Stimulated activated CD8-positive, alpha-beta memory T cell treated with anti-CD3 and anti-CD28 coated beads, Interleukin-4, amount 100 ng/mL, for 4 hours (primary cell): ENCODE results near the gene SFMBT1.

ENCODE experiments used
- DNase-seq, 2 donors: peaks; one replicate each; pipeline ENCODE4 v3.0.0-alpha.2; 2020; ENCODE audit warnings: low read depth in 2 of 2, low spot score in 1 of 2

Gene SFMBT1

GRCh38 chr3:53003320-53003719, 42.6 kb downstream of the SFMBT1 start:
- DNase-seq, result no peak

DNA sequence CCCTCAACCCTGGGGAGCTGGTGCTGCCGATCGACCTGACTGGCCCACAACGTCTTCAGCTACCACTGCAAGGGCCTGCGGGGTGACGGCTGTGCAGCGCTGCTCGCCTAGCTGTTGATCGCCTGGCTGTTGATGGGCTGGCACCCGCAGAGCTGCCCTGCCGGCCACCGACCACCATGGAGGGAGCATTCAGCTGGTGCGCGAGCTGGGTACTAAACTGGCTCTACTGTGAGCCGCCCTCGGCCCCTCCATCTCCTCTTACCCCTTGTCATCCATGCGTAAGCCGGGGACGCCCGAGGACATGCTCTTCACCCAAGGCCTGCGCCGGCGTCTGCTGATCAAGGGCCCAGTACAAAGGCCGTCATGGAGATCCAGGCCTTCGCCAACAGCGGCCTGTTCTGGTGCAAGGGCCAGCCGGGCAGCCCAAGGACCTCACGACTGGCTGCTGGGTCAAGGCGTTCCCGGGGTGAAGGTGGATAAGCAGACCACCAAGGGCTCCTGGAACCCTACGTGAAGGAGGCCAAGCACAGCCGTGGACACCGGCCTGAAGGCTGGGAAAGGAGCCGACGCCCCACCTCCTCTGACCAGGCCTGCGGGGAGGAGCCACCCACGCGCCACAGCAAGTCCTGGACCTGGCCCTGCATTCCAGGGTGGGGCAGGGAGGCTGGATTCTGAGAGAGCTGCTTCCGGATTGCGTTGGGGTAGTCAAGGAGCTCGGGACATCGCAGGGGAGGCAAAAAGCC, 46.9 kb downstream of the SFMBT1 start:
- DNase-seq, result no peak

DNA sequence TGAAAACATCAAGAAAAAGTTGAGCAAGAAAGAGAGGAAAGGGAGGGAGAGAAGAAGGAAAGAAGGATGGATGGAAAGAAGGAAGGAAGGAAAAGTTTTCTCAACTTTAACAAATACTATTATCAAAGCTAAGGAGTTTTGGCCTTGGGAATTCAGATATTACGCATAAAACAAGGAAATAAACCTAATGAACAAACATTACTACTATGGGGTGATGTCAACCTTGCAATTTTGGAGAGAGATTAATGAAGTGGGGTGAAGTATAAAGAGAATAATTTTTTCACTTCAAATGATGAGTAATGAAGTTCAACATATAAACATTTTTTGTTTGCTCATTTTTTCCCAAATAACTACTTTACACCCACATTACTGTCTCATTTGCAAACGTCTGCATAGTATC, 55.2 kb downstream of the SFMBT1 start:
- DNase-seq, result no peak

GRCh38 chr3:52986938-52987337, 58.9 kb downstream of the SFMBT1 start:
- DNase-seq, result no peak

- DNase-seq, result no peak
Observed at GRCh38 chr3:52986049-52986448, 59.8 kb downstream of the SFMBT1 start.

DNA sequence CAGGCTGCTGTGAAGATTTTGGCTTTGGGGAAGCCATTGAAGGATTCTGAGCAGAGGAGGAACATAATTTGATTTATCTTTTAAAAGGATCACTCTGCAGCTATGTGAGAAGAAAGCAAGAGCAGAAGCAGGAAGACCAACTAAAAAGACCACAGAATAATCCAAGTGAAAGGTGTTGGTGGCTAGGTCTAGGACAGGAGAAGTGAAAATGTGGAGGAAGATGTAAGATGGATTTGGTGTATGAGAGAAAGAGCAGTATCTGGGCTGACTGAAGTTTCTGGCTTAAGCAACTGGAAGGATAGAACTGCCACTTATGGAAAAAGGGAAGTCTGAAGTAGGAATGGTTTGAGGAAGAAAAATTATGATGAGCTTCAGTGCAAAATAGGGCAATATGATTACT, 62.0 kb downstream of the SFMBT1 start:
- DNase-seq, result no peak

- DNase-seq, result peak; percentile 24 to 30
Observed at GRCh38 chr3:52983336-52983807, 62.5 kb downstream of the SFMBT1 start.

- no peak for DNase-seq
Observed at GRCh38 chr3:52982839-52983238, 63.0 kb downstream of the SFMBT1 start.

DNA sequence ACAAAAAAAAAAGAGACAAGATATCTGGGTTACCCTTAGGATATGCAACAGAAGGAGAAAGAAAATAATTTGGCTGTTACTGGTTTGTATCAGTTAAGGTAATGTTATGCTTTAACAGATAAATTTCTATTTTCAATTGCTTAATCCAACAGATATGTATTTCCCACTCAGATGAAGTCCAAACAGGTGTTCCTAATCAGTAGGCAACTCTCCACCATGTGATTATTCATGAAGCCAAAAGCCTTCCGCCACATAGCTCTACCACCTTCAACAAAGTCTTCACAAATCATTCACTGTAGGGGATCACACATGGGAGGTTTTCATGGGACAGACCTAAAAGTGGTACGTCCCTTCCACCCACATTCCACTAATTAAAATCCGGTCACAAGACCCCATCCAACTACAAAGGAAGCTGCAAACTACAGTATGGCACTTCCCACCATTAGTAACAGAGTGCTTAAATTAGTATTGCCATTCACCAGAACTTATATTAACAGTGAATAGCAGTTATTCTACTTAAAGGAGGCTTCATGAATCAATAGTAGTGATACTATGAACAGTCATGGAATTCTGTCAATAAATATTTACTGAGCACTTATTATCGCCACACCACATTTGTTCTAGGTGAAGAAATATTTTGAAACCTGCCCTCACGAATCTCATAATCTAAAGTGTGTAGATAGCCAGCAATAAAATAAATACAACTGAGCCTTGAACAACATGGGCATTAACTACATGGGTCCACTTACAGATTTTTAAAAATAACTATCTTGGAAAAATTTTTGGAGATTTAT, 66.5 kb downstream of the SFMBT1 start:
- DNase-seq, result no peak

DNA sequence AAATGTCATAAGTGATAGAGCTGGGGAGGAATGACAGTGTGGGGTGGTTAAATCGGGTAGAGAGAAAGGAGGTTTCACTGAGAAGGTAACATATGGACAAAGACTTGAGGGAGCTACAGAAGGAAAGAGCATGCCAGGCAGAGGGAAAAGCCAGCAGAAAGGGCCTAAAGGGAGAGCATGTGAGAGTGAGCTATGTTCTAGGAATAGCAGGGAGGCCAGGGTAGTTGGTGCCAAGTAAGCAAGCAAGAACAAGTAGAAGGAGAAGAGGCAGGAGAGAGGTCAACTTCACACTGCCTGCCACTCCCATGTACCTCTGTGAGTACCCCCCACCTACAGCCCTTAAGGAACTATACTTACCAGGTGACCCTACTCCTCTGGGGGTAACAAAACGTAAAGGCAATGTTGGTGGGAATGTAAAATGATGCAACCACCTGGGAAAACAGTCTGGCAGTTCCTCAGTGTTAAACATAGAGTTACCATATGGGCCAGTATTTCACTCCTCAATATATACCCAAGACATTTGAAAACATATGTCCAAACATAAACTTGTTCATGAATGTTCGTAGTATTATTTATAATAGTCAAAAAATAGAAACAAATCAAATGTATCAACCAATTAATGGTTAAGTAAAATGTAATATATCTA, 67.6 kb downstream of the SFMBT1 start:
- DNase-seq, result no peak

DNA sequence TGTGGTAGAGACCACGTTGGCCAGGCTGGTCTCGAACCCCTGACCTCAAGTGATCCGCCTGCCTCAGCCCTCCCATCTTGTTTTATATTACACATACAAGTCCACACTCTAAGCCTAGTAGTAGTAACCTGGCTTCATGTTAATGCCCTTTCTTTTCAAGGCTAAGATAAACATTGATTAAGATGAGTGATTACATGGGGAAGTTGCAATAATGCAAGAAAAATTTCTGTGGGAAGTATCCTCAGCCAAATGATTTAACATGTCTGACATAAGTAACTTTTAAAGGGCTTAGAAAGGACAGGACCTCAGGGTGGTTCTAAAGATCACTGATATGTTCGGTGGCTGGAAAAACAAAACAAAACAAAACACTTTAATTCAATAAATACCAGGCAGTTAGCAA, 72.1 kb downstream of the SFMBT1 start:
- no peak for DNase-seq

GRCh38 chr3:52971895-52972294, 74.0 kb downstream of the SFMBT1 start:
- DNase-seq, result no peak

DNA sequence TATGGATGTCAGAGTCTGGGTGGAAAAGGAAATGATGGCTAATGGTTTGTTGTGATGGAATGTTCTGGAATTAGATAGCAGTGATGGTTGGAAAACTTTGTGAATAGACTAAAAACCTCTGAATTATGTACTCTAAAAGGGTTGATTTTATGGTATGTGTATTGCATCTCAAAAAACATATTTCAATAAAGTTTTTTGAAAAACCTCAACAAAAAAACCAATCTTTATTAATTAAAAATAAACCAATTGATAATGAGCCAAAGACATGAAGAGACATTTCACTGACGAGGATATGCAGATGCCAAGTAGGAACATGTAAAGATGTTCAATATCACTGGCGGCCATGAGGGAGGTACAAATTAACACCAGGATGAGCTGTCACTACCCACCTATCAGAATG, 78.5 kb downstream of the SFMBT1 start:
- DNase-seq, result no peak

- no peak for DNase-seq
Observed at GRCh38 chr3:52962160-52962559, 83.7 kb downstream of the SFMBT1 start.

DNA sequence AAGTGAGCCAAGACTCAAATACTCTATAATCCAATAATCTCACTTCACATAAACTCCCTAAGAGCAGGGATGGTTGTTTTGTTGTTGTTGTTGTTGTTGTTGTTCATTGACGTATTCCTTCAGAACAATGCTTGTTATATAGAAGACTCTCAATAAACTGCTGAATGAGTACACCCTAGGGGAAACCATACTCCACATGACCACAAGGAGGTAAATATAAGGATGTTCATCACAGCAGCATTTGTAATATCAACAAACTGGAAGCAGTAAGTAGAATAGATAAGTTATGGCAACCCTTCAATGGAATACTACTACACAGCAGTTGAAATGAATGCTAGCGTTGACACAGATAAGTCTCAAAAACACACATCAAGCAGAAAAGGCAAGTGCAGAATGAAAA, 86.1 kb downstream of the SFMBT1 start:
- no peak for DNase-seq

DNA sequence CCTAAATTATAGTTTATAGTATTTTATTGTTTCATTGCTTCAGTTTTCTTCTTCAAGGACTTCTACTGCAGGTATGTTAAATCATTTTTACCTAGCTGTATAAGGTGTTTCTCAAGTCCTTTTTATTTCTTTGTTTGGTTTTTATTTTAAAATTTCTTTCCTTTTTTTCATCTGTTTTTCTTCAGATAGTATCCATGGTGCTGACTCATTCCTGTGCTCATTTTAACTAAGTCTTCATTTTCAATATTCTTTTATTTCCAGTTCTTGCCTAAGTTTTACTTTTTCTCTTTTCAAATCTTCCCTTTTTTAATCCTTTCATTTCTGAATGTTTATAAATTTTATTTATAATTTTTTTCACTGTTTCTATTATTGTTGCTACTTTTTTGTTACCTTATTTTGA, 106.3 kb downstream of the SFMBT1 start:
- DNase-seq, result no peak

DNA sequence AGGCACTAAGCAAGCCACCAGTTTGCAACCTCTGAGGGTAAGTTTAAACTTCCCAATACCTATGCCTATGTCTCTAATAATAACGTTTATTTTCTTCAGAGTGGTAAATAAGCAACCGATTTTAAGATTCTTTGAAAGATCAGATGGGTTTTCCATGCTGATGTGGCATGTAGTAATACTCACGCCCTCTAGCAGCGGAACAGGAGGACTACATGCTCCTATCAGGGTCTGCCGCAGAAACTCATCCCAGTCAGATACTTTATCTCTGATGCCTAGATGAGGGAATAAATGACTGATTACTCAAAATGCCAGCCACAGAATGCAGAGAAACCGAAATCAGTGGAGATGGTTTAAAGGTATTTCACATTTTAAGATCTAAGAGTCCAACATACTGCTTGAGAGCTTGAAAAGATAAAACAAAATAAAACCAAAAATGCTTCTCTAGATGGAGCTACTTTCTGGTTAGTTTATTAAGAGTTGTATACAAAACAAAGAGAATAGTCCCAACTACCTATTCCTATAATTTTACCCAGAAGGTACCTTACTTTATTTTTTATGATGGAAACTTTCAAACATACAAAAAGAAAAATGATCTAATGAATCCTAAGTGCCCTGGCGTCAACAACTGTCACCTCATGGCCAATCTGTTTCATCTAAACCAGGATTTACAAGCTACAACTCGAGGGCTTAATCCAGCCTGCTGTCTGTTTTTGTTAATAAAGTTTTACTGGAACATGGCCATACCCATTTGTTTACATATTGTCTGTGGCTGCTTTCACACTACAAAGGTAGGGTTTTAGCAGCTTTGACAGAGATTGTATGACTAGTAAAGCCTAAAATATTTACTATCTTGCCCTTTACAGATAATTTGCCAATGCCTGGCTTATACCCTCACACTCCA, 111.0 kb downstream of the SFMBT1 start:
- DNase-seq, result peak; percentile 21 to 26

- DNase-seq, result no peak
Observed at GRCh38 chr3:52931889-52932288, 114.0 kb downstream of the SFMBT1 start.

DNA sequence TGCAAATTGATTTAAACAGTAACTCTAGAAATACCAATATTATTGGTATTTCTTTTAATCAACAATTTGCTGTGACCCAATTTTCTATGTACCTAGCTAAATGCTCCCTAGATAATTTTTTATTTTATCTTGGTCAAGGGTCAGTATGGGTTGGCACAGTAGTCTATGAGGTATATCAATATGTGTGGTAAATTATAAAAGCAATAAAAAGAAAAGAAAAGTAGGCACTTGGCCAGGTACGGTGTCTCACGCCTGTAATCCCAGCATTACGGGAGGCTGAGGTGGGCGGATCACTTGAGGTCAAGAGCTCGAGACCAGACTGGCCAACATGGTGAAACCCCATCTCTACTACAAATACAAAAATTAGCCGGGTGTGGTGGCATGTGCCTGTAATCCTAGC, 114.5 kb downstream of the SFMBT1 start:
- no peak for DNase-seq

- DNase-seq, result no peak
Observed at GRCh38 chr3:52930748-52931147, 115.1 kb downstream of the SFMBT1 start.

GRCh38 chr3:52926554-52926953, 119.3 kb downstream of the SFMBT1 start:
- no peak for DNase-seq
